ENCODE results near the gene INPP5A. TPM values are rescaled to one million over a fixed set of nuclear protein-coding genes. Genes with fewer than 3 reads are reported as not detected.

The INPP5A gene
- total RNA-seq, 2 experiments from 2014 or later: 9.9 TPM

DNA sequence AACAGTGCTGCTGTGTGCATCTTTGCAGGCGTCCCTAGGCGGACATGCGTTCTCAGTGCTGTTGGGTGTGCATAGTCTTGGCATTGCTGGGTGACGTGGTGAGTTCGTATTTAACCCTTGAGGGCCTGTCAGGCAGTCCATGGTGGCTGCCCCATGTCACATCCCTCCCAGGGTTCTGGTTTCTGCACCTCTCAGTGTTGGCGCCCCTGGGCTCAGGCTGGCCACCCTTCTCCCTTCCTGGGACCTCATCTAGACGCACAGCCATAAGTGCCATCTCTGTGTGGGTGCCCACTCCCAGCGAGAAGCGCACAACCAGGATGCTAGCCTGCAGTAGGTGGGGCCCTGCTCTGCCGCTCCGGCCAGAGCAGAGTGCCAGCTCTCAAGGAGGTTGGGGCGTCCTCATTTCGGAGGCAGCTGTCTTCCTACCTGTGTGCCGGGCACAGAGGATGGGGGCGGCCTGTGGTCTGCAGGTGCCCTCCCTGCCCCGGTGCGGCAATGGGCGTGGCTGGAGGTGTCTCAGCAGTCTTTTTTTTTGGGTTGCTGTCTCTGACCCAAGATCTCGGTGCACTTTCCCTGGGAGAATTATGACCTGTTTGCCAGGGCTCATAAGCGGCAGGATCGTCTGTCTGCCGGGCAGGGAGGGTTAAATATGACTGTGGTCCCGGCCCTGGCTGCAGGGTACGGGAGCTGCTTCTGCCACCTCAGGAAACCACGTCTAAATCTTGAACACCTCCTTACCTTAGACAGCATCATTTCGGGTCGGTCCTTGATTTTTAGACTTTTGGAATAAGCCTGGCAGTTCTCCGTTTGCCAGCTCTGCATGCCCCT, 6.5 kb downstream of the INPP5A start:
- CTCF ChIA-PET: no interaction called here
- POLR2A ChIA-PET: no interaction called here
- peak; percentile 17 for ATAC-seq
- Mint-ChIP-seq H3K4me3 (peak overlapping the region; percentile 73), H3K27me3 (ENCODE audit: low read depth) (no peaks in the 10 kb centered on the region), H3K27ac (peak overlapping the region; percentile 62), H3K4me1 (ENCODE audit: low read depth) (peaks cover 78% of the 10 kb centered on the region), H3K9me3 (ENCODE audit: insufficient read depth) (no peaks in the 10 kb centered on the region), H3K36me3 (ENCODE audit: low read depth) (peaks cover 11% of the 10 kb centered on the region)
- no peak for DNase-seq

DNA sequence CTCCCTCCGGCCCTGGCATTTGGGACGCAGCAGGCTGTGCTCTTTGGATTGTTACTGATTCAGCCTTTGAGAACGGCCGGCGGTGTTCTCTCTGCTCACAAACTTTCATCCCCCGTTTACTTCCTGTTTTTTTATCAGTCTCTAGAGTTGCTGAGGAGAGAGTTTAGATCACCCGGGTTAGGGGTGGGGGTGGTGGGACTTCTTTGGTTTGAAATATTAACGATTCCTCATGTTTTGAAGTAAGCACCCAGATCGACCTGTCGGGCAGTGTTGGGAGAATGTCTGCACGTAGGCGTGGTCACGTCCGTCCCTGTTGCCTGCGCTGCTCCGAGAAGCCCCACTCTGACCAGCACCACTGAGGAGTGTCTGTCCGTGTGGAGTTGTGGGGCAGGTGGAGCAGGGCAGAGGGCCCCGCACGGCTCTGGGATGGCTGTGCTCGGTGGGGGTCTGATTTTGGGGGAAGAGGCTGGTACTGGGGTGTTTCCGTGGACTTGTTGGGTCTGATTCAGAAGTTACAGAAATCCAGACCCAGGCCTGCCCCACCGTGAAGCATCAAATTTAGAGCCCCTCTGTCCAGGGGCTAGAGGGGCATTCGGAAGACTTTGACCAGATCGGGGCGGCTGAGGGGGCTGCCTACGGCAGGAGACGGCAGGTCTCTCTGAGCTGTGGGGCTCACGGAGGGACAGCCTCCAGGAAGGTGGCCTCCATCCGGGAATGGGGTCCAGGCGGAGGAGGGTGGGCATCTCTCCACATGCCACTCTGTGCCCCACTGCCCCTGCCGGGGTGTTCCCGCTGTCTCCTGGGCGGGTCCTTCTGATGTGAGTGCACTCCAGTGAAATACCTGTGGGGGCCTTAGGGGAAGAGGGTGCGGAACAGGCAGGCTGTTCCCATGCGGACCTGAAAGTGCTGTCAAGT, 7.4 kb downstream of the INPP5A start:
- Mint-ChIP-seq H3K4me3 (peak overlapping the region; percentile 73), H3K4me1 (ENCODE audit: low read depth) (peaks cover 71% of the 10 kb centered on the region), H3K27ac (peak overlapping the region; percentile 62), H3K27me3 (ENCODE audit: low read depth) (no peaks in the 10 kb centered on the region), H3K36me3 (ENCODE audit: low read depth) (peaks cover 11% of the 10 kb centered on the region), H3K9me3 (ENCODE audit: insufficient read depth) (no peaks in the 10 kb centered on the region)
- DNase-seq (no peak), ATAC-seq (peak; percentile 12)
- CTCF ChIA-PET: no interaction called here
- POLR2A ChIA-PET: no interaction called here

DNA sequence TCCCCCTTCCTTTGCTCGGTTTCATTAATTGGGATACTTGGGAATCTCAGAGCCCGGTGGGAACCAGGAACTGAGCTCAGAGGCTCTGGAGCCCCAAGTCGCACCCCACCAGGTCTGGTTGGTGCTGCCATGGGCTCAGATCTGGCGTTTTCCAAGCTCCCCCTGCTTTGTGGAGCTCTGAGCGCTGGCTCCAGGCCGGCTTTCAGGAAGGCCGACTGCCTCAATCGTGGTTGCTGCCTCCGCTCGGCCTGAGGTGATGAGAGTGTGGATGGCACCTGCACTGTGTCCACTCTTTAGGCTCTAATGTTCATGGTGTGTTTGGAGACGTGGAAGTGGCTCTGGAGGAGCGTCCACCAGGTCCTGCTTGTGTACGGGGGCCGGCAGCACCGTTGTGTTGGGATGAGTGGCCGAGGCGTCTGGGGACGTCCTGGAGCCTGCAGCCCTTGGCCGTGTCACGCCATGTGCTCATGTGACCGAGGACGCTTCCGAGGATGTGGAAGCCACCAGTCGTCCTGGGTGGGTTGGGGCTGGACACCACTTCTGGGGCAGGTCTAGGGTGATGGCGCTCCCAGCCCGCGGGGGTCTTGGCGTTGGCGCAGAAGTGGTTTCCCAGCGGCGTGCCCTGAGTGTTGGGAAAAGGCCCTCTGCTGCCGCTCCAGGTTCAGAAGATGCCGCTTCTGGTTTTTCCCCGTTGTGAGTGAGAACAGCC, 8.2 kb downstream of the INPP5A start:
- Mint-ChIP-seq H3K27ac (no peak overlapping the region), H3K36me3 (ENCODE audit: low read depth) (peaks cover 8% of the 10 kb centered on the region), H3K9me3 (ENCODE audit: insufficient read depth) (no peaks in the 10 kb centered on the region), H3K4me1 (ENCODE audit: low read depth) (peaks cover 70% of the 10 kb centered on the region), H3K27me3 (ENCODE audit: low read depth) (no peaks in the 10 kb centered on the region), H3K4me3 (no peak overlapping the region)
- DNase-seq (no peak), ATAC-seq (no peak)
- ChIA-PET POLR2A (no interaction called here), CTCF (no interaction called here)

- DNase-seq: no peak
These were observed 9.2 kb downstream of the INPP5A start for GRCh38 chr10:132546567-132547420.

GRCh38 chr10:132547421-132547861, 9.9 kb downstream of the INPP5A start:
- H3K27me3 Mint-ChIP-seq (ENCODE audit: low read depth): no peaks in the 10 kb centered on the region
- ATAC-seq: no peak
- ChIA-PET CTCF (no interaction called here), POLR2A (no interaction called here)
- no peak for DNase-seq
- no peak overlapping the region for H3K27ac Mint-ChIP-seq
- H3K36me3 Mint-ChIP-seq (ENCODE audit: low read depth): peaks cover 4% of the 10 kb centered on the region
- H3K4me3 Mint-ChIP-seq: no peak overlapping the region
- H3K4me1 Mint-ChIP-seq (ENCODE audit: low read depth): peaks cover 69% of the 10 kb centered on the region
- no peaks in the 10 kb centered on the region for H3K9me3 Mint-ChIP-seq (ENCODE audit: insufficient read depth)

More at GRCh38 chr10:132546567-132547420, 9.2 kb downstream of the INPP5A start:
- Mint-ChIP-seq H3K36me3 (ENCODE audit: low read depth) (peaks cover 4% of the 10 kb centered on the region), H3K4me3 (no peak overlapping the region), H3K27me3 (ENCODE audit: low read depth) (no peaks in the 10 kb centered on the region), H3K4me1 (ENCODE audit: low read depth) (peaks cover 70% of the 10 kb centered on the region), H3K27ac (no peak overlapping the region), H3K9me3 (ENCODE audit: insufficient read depth) (no peaks in the 10 kb centered on the region)
- ChIA-PET POLR2A (no interaction called here), CTCF (no interaction called here)
- no peak for ATAC-seq

DNA sequence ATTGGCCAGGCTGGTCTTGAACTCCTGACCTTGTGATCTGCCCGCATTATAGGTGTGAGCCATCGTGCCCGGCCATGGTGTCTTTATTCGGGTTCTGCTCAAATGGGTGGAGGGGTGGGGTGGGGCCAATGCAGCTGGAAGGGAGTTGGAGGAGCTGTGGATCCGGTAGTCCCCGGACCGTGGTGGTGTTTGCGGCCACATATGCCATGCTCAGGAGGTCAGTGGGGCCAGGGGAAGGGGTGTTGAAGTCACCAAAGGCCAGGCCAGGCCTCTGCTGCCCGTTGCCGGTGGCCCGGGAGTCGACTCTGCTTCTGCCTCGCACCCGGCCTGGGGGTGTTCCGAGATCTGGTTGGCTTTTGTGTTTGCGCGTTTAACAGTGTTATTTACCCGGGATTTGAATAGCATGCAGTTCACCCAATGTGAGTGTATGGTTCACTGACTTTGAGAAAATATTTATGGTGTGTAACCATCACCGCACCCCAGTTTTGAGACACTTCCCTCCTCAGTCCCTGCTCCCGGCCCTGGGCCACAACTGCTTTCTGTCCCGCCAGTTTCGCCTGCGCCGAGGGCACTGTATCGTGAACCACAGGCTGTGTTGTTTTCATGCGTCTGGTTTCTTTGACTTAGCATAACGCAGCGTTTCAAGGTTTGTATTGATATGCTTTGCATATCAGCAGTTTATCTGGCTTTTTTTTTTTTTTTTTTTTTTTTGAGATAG, 10.7 kb downstream of the INPP5A start:
- peaks cover 62% of the 10 kb centered on the region for H3K4me1 Mint-ChIP-seq (ENCODE audit: low read depth)
- ATAC-seq (no peak), DNase-seq (no peak)
- peaks cover 2% of the 10 kb centered on the region for H3K36me3 Mint-ChIP-seq (ENCODE audit: low read depth)
- no peaks in the 10 kb centered on the region for H3K27me3 Mint-ChIP-seq (ENCODE audit: low read depth)
- no peaks in the 10 kb centered on the region for H3K9me3 Mint-ChIP-seq (ENCODE audit: insufficient read depth)
- H3K4me3 Mint-ChIP-seq: no peak overlapping the region
- H3K27ac Mint-ChIP-seq: no peak overlapping the region
- CTCF ChIA-PET: no interaction called here
- POLR2A ChIA-PET: no interaction called here

DNA sequence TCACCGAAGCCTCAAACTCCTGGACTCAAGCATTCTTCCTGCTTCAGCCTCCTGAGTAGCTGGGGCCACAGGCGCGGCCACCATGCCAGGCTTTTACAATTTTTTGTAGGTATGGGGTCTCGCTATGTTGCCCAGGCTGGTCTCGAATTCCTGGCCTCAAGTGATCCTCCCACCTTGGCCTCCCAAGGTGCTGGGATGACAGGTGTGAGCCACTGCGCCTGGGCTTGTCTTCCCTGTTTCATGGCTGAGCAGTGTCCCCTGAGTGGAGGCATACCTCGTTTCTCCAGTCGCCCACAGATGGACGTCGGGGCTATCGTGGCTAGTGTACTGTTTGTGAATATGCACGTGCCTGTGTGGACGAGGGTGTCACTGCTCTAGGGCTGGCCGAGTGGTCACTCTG, 11.3 kb downstream of the INPP5A start:
- ChIA-PET POLR2A (interaction anchor here (0.6 kb wide), 1 partner anchor 21 kb away, joined by 3 read pairs; no protein-coding TSS in a partner anchor), CTCF (no interaction called here)
- Mint-ChIP-seq H3K27me3 (ENCODE audit: low read depth) (no peaks in the 10 kb centered on the region), H3K9me3 (ENCODE audit: insufficient read depth) (no peaks in the 10 kb centered on the region), H3K4me3 (no peak overlapping the region), H3K36me3 (ENCODE audit: low read depth) (no peaks in the 10 kb centered on the region), H3K27ac (no peak overlapping the region), H3K4me1 (ENCODE audit: low read depth) (peaks cover 58% of the 10 kb centered on the region)
- DNase-seq (no peak), ATAC-seq (no peak)

DNA sequence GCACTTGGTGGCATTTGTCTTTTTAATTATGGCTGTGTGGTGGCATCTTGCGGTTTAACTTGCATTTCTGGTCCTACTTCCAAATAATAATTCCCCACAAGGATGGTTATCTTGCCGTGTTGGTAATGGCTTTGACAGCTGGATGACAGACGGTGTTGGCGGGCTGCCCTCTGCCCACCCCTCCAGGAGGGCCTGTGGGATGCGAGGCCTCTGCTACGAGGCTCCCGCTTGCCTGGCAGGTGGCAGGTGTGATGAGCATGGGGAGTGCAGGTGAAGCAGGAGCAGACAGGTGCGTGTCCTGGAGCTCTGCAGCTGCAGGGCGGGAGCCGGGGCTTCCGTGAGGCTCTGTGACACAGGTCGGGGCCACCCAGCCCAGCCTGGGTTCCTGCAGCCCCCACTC, 11.8 kb downstream of the INPP5A start:
- H3K9me3 Mint-ChIP-seq (ENCODE audit: insufficient read depth): no peaks in the 10 kb centered on the region
- POLR2A ChIA-PET: interaction anchor here (0.6 kb wide), 1 partner anchor 21 kb away, joined by 3 read pairs; no protein-coding TSS in a partner anchor
- no peaks in the 10 kb centered on the region for H3K36me3 Mint-ChIP-seq (ENCODE audit: low read depth)
- H3K27ac Mint-ChIP-seq: no peak overlapping the region
- ATAC-seq (no peak), DNase-seq (no peak)
- no peaks in the 10 kb centered on the region for H3K27me3 Mint-ChIP-seq (ENCODE audit: low read depth)
- no peak overlapping the region for H3K4me3 Mint-ChIP-seq
- H3K4me1 Mint-ChIP-seq (ENCODE audit: low read depth): peaks cover 53% of the 10 kb centered on the region
- CTCF ChIA-PET: interaction anchor here (2.7 kb wide), 1 partner anchor 10 kb away, joined by 33 read pairs; no protein-coding TSS in a partner anchor

DNA sequence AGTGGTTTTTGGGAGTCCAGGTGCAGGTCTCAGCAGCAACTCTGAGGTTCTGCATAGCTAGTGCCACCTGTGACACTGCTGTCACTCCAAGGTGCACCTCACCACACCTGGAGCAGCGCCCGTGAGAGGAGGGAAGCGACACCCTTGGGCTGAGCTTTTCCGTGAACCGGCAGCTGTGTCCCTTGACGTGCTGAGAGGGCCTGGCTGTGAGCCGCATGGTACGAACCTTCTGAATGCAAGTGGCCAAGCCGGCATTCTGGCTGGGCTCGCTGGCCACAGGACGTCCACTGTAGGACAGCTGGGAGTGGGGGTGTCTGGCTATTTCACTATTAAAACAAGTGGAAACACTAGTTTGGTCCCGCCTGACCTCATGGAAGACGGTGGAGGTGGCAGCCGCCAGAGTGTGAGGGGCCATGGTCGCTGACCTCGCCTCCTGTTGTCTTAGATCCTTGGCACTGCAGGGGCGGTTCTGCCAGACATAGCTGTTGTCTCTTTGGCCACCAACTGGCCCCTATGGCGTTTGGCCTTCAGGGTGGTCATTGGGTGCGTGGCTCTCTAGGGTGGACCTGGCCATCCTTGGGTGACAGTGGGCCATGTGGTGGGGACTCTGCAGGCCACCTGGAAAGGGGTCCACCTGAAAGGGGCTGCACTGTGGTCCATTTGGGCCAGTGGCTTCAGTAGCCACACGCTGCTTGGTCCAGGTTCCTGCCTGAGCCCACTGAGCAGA, 12.9 kb downstream of the INPP5A start:
- ATAC-seq (no peak), DNase-seq (no peak)
- Mint-ChIP-seq H3K36me3 (ENCODE audit: low read depth) (no peaks in the 10 kb centered on the region), H3K9me3 (ENCODE audit: insufficient read depth) (no peaks in the 10 kb centered on the region), H3K27ac (peak overlapping the region; percentile 87), H3K4me1 (ENCODE audit: low read depth) (peaks cover 41% of the 10 kb centered on the region), H3K4me3 (no peak overlapping the region), H3K27me3 (ENCODE audit: low read depth) (no peaks in the 10 kb centered on the region)
- ChIA-PET CTCF (interaction anchor here (1.1 to 2.7 kb wide), 11 partner anchors 9 to 103 kb away, joined by 3 to 33 read pairs (median 4); no protein-coding TSS in a partner anchor), POLR2A (interaction anchor here (0.6 to 2.0 kb wide), 6 partner anchors 9 to 283 kb away, joined by 3 to 23 read pairs (median 4); no protein-coding TSS in a partner anchor)
